Common myeloid progenitor, CD34-positive (primary cell): Measurements from ENCODE around the gene SNX9.

Experiments used
- CTCF ChIA-PET: fragments of 350-600 bp; sonication (Branson Sonifier 250); formaldehyde crosslinking; loops from one replicate; lab custom pipeline; 2021; ENCODE audit warnings: antibody characterized with exemption; lab: Charles Lee
- POLR2A ChIA-PET: fragments of 350-600 bp; sonication (Branson Sonifier 250); formaldehyde crosslinking; loops from one replicate; lab custom pipeline; 2021; ENCODE audit warnings: antibody characterized with exemption; lab: Charles Lee
- DNase-seq, 3 donors: peaks; one replicate each; pipeline versions ENCODE4 v3.0.0 to v3.0.0-alpha.2; 2013
- H3K27ac ChIP-seq, 2 experiments: 1 replicate in 1 of 2; 2 replicates in 1 of 2; pipeline ENCODE4 v1.7.0; 2013; ENCODE audit warnings: inconsistent platforms in 2 of 2, low read length in 2 of 2, mild to moderate bottlenecking in 2 of 2, low read depth in 1 of 2, moderate library complexity in 1 of 2; ENCODE audit not compliant: severe bottlenecking in 2 of 2, insufficient read depth in 1 of 2, poor library complexity in 1 of 2
- H3K27me3 ChIP-seq, 5 experiments: replicated peaks in 2 of 5; 1 replicate in 3 of 5; 2 replicates in 2 of 5; pipeline versions ENCODE4 v1.6.1 to v1.7.0; 2013; ENCODE audit warnings: low read length in 4 of 5, mild to moderate bottlenecking in 2 of 5, moderate library complexity in 2 of 5, inconsistent platforms in 1 of 5; ENCODE audit not compliant: insufficient read depth in 5 of 5, control insufficient read depth in 4 of 5
- H3K36me3 ChIP-seq, 4 experiments: 1 replicate in 2 of 4; 2 replicates in 2 of 4; pipeline versions ENCODE4 v1.6.1 to v1.7.0; 2013; ENCODE audit warnings: low read length in 3 of 4, control low read depth in 1 of 4, mild to moderate bottlenecking in 1 of 4; ENCODE audit not compliant: control insufficient read depth in 4 of 4, insufficient read depth in 4 of 4
- H3K4me1 ChIP-seq, 4 experiments: 1 replicate in 3 of 4; 2 replicates in 1 of 4; pipeline versions ENCODE4 v1.6.1 to v1.7.1; 2013; ENCODE audit warnings: low read length in 3 of 4, mild to moderate bottlenecking in 3 of 4, control low read depth in 1 of 4, inconsistent platforms in 1 of 4, moderate library complexity in 1 of 4; ENCODE audit not compliant: control insufficient read depth in 4 of 4, insufficient read depth in 4 of 4; ENCODE audit errors: control extremely low read depth in 1 of 4
- H3K4me3 ChIP-seq, 7 experiments: 1 replicate in 4 of 7; 2 replicates in 3 of 7; pipeline versions ENCODE4 v1.5.1 to v1.7.0; 2013; ENCODE audit warnings: mild to moderate bottlenecking in 7 of 7, low read length in 6 of 7, moderate library complexity in 6 of 7, inconsistent platforms in 2 of 7, low read depth in 2 of 7, control low read depth in 1 of 7; ENCODE audit not compliant: insufficient read depth in 4 of 7, control insufficient read depth in 1 of 7; ENCODE audit errors: extremely low read depth in 1 of 7
- H3K9me3 ChIP-seq, 5 experiments: 1 replicate in 4 of 5; 2 replicates in 1 of 5; pipeline versions ENCODE4 v1.6.1 to v1.7.1; 2013; ENCODE audit warnings: low read length in 4 of 5, mild to moderate bottlenecking in 2 of 5, inconsistent platforms in 1 of 5, low read depth in 1 of 5, moderate library complexity in 1 of 5; ENCODE audit not compliant: control insufficient read depth in 4 of 5, insufficient read depth in 2 of 5; ENCODE audit errors: control extremely low read depth in 1 of 5
- WGBS: methylation state at CpG from one replicate; pipeline ENCODE4 v1.1.5; 2013; ENCODE audit not compliant: insufficient coverage; 5-methylcytosine and 5-hydroxymethylcytosine counted together

Gene SNX9

DNA sequence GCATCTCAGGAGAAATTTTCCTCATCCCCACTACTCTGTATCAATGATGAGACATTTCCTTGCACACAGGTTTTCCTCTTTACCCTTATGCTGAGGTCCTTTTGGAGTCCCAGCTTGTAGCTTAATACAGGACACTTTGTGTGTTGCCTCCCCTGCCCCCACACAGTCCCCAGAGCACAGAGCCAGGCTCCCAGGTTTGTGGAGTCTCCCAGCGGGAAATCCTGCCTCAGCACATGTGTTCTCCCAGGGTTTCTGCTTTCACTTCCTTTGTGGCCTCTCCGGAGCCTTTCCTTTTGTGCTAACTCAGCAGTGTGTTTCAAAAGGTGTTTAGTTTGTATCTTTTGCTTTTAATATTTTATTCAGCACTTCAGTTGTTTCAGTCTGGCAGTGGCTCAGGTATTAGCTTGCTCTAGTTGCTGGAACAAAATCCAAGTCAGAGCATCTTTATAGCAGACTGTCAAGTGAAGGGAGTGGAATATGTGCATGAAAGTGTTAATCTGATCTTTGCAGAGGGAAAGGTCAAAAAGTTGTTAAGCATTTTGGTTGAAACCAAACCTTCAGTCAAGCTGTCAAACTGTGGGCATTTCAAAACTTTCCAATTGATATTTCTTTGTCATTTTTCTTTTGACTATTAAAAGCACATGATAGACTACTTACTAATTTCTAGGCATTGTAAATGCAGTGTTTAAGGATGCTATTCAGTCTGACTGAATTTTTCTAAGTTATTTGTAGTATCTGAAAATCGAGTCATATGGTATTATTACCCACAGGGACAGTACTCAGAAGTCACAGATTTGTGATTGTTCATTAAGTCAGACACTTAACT is 8.6 kb downstream of the SNX9 start:
- Histone ChIP-seq H3K4me3 (no peak overlapping the region), H3K36me3 (no peaks in the 10 kb centered on the region), H3K27me3 (no peaks in the 10 kb centered on the region), H3K9me3 (peaks cover 0 to 1% (median 0%) of the 10 kb centered on the region in 5 experiments), H3K4me1 (peaks cover 2 to 32% (median 6%) of the 10 kb centered on the region in 4 experiments), H3K27ac (no peak overlapping the region)
- DNase-seq, result no peak
- 86% methylated on average over 1 of the region's 3 CpGs for WGBS
- ChIA-PET POLR2A (no interaction called here), CTCF (interaction anchor here (0.9 to 2.5 kb wide), 4 partner anchors 9 to 42 kb away, joined by 3 to 8 read pairs (median 5); no protein-coding TSS in a partner anchor)

DNA sequence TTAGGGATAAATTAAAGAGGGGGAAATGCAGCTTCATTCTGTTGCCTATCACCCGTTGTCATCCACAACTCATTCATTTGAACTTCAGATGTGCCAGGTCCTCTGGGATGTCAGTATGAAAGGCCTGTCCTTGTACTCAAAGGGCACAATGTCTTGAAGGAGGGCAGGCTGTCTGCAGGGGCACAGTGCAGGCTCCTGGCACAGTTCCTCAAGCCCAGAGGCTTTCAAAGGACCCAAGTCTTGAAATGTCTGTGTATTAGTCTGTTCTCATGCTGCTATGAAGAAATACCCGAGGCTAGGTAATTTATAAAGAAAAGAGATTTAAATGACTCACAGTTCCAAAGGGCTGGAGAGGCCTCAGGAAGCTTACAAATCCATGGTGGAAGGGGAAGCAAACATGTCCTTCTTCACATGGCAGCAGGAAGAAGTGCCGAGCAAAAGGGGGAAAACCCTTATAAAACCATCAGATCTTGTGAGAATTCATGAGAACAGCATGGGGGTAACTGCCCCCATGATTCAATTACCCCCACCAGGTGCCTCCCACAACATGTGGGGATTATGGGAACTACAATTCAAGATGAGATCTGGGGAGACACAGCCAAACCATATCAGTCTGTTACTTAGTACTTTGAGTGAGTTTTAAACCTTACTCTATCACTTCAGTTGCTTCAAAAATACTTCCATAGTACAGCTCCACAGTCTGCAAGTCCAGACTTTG is 9.4 kb downstream of the SNX9 start:
- POLR2A ChIA-PET, result no interaction called here
- H3K27ac ChIP-seq, result no peak overlapping the region
- peaks cover 2 to 32% (median 6%) of the 10 kb centered on the region in 4 experiments for H3K4me1 ChIP-seq
- 100% methylated on average over 1 of the region's 3 CpGs for WGBS
- H3K27me3 ChIP-seq, result no peaks in the 10 kb centered on the region
- peaks cover 0 to 3% (median 0%) of the 10 kb centered on the region in 4 experiments for H3K36me3 ChIP-seq
- CTCF ChIA-PET, result interaction anchor here (0.8 to 2.5 kb wide), 6 partner anchors 8 to 239 kb away, joined by 3 to 8 read pairs (median 3); no protein-coding TSS in a partner anchor
- peaks cover 0 to 1% (median 0%) of the 10 kb centered on the region in 5 experiments for H3K9me3 ChIP-seq
- H3K4me3 ChIP-seq, result no peak overlapping the region
- DNase-seq, result no peak

DNA sequence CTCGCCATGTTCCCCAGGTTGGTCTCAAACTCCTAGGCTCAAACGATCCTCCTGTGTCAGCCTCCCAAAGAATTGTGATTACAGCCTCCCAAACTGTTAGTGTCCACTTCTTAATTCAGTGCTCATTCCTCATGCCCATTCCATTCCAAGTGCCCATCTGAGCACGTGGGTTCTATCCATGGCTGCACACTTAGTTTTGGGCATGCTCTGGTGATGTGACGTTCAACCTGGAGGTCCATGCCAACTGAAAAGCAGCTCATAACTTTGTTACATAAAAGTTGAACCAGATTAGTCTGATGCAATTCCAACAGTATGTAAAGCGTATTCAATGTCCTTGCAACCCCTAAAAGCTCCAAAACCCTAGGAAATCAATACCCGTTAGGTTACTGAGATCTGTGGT is 11.5 kb downstream of the SNX9 start:
- POLR2A ChIA-PET, result interaction anchor here (0.6 kb wide), 2 partner anchors 14 to 70 kb away, joined by 3 read pairs; no protein-coding TSS in a partner anchor
- H3K4me1 ChIP-seq, result peaks cover 2 to 32% (median 6%) of the 10 kb centered on the region in 4 experiments
- H3K9me3 ChIP-seq, result peaks cover 0 to 1% (median 0%) of the 10 kb centered on the region in 5 experiments
- H3K27me3 ChIP-seq, result no peaks in the 10 kb centered on the region
- H3K27ac ChIP-seq, result no peak overlapping the region
- DNase-seq, result no peak
- 97% methylated on average over 4 of the region's 6 CpGs for WGBS
- peaks cover 0 to 3% (median 0%) of the 10 kb centered on the region in 4 experiments for H3K36me3 ChIP-seq
- H3K4me3 ChIP-seq, result no peak overlapping the region
- CTCF ChIA-PET, result interaction anchor here (0.6 to 1.2 kb wide), 2 partner anchors 77 to 150 kb away, joined by 3 to 4 read pairs; no protein-coding TSS in a partner anchor

DNA sequence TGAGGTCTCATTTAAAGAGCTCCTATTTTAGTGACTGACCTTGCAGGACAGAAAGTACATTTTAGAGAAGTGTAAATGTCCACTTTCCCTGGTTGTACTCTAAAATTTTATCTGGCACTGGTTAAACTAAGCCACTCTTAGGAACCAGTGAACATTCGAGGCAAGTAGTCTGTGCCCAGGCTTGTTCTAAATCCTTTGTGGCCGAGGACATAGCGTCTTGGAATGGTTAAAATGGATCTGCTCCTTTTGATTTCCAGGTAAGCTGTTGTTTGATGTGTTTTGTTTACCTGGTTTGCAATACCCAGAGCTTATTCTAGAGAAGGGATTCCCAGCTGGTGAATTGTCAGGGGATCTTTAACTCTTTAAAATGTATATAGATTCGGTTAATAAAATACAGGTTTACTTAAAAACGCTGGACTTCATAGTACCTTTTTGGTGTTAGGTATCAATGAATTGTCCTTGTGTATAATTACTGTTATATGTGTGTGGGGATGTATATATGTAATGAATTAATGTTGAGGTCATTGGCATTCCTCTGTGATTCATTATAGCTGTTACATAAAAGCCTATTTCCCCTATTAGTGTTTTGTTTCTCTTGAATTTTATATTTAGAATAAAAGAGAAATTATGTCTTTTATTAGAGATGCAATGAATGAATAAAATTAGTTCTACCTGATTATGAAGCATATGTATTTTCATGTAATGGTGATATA is 15.8 kb downstream of the SNX9 start:
- DNase-seq, result no peak
- CTCF ChIA-PET, result interaction anchor here (1.2 kb wide), 1 partner anchor 12 kb away, joined by 4 read pairs; no protein-coding TSS in a partner anchor
- Histone ChIP-seq H3K9me3 (peaks cover 0 to 1% (median 0%) of the 10 kb centered on the region in 5 experiments), H3K4me3 (no peak overlapping the region), H3K27ac (no peak overlapping the region), H3K36me3 (peaks cover 0 to 3% (median 0%) of the 10 kb centered on the region in 4 experiments), H3K27me3 (no peaks in the 10 kb centered on the region), H3K4me1 (peaks cover 0 to 15% (median 1%) of the 10 kb centered on the region in 4 experiments)
- 100% methylated on average over 5 of the region's 5 CpGs for WGBS
- POLR2A ChIA-PET, result no interaction called here

DNA sequence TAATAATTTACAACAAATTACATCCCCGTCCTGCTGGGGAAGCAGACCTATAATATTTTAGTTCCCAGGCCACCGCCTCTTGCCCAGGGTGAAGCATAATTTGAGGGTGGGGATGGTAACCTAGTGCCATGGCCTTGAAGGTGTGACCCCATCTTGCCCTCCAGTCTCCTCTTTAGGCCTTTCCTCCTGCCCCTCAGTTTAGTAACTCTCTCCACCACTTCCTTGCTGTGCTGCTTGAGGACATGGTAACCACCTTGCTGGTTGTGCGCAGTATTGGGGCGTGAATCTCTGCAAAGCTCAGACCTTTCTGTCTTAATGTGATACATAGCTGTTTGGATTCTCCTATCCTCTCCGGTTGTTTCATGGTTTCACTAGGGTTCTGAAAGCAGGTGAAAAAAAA is 16.6 kb downstream of the SNX9 start:
- DNase-seq, result no peak
- Histone ChIP-seq H3K9me3 (peaks cover 0 to 1% (median 0%) of the 10 kb centered on the region in 5 experiments), H3K4me1 (peaks cover 0 to 9% (median 0%) of the 10 kb centered on the region in 4 experiments), H3K36me3 (peaks cover 0 to 3% (median 0%) of the 10 kb centered on the region in 4 experiments), H3K27ac (no peak overlapping the region), H3K4me3 (no peak overlapping the region), H3K27me3 (no peaks in the 10 kb centered on the region)
- 100% methylated on average over 3 of the region's 5 CpGs for WGBS
- ChIA-PET CTCF (interaction anchor here (1.2 to 1.7 kb wide), 3 partner anchors 11 to 77 kb away, joined by 3 to 4 read pairs (median 3); no protein-coding TSS in a partner anchor), POLR2A (no interaction called here)

DNA sequence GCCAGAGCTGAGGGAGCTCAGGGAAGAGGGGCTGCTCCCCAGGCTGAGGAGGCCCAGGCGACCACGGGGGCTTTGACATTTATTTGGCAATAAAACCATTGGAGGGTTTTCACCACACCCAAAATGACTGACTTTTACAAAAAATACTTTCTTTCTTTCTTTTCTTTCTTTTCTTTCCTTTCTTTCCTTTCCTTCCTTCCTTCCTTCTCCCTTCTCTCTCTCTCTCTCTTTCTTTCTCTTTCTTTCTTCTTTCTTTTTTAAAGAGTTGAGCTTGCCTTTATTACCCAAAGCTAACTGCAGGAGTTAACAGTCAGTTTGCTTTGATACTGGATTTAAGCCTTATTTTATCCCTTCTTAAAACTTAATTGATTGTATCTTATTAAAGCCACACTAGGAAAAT is 17.2 kb downstream of the SNX9 start:
- H3K4me3 ChIP-seq, result no peak overlapping the region
- H3K9me3 ChIP-seq, result peaks cover 0 to 1% (median 0%) of the 10 kb centered on the region in 5 experiments
- peaks cover 0 to 3% (median 0%) of the 10 kb centered on the region in 4 experiments for H3K36me3 ChIP-seq
- peaks cover 0 to 9% (median under 1%) of the 10 kb centered on the region in 4 experiments for H3K4me1 ChIP-seq
- H3K27me3 ChIP-seq, result no peaks in the 10 kb centered on the region
- ChIA-PET POLR2A (interaction anchor here (0.6 kb wide), 1 partner anchor 616 kb away, joined by 3 read pairs; no protein-coding TSS in a partner anchor), CTCF (interaction anchor here (1.5 to 1.7 kb wide), 3 partner anchors 8 to 78 kb away, joined by 3 read pairs; no protein-coding TSS in a partner anchor)
- DNase-seq, result no peak
- H3K27ac ChIP-seq, result no peak overlapping the region
- 100% methylated on average over 2 of the region's 2 CpGs for WGBS
